Measurements from ENCODE around the gene GMDS.

GRCh38 chr6:1812034-1812433 is 433.4 kb downstream of the GMDS start:
- TF ChIP-seq E2F1 (CRISPR knock-in tag; IDR thresholded peaks at IDR 0.05) (no peak), CREB1 (CRISPR knock-in tag; IDR thresholded peaks at IDR 0.05) (no peak), CTCF (IDR thresholded peaks at IDR 0.05) (no peak), ZNF512 (CRISPR knock-in tag; IDR thresholded peaks at IDR 0.05; ENCODE audit: borderline replicate concordance) (no peak), SOX15 (CRISPR knock-in tag; IDR thresholded peaks at IDR 0.05) (no peak), JUN (CRISPR knock-in tag; IDR thresholded peaks at IDR 0.05) (no peak)

All from WTC11 (cell line).